K562 (cell line): ENCODE measurements around the gene ATRNL1.

Experiments
- CEBPB ChIP-seq: fragments of 450-650 bp; IDR thresholded peaks from 2 replicates; pipeline ENCODE4 v1.6.1; 2016; ENCODE audit warnings: missing genetic modification characterization, missing compliant biosample characterization
- MTF1 ChIP-seq: fragments of 250-450 bp; sonication (Bioruptor Pico); IDR thresholded peaks from 2 replicates; pipeline ENCODE4 v1.9.0; 2021; ENCODE audit warnings: moderate library complexity, mild to moderate bottlenecking, inconsistent platforms, borderline replicate concordance
- POLR2AphosphoS5 ChIP-seq: IDR thresholded peaks from 2 replicates; pipeline ENCODE4 v1.6.1; 2011; ENCODE audit warnings: mild to moderate bottlenecking, low read depth, low read length, moderate library complexity; ENCODE audit not compliant: control insufficient read depth, insufficient read depth
- RBBP5 ChIP-seq: fragments of 200-600 bp; sonication (generic); IDR thresholded peaks from 2 replicates; pipeline ENCODE4 v1.6.1; 2012; ENCODE audit warnings: borderline replicate concordance, mild to moderate bottlenecking, low read length, control low read depth, inconsistent platforms; ENCODE audit not compliant: insufficient read depth, poor library complexity, severe bottlenecking
- SMARCC2 ChIP-seq: fragments of 450-650 bp; IDR thresholded peaks from 2 replicates; pipeline ENCODE4 v1.6.1; 2017; ENCODE audit warnings: antibody characterized with exemption, moderate library complexity, mild to moderate bottlenecking, low read depth
- TCF7 ChIP-seq: sonication (generic); IDR thresholded peaks from 2 replicates; pipeline ENCODE4 v1.6.1; 2016; ENCODE audit warnings: antibody characterized with exemption, borderline replicate concordance
- ZNF644 ChIP-seq: fragments of 200-800 bp; sonication (Bioruptor generic); IDR thresholded peaks from 2 replicates; pipeline ENCODE4 v1.6.1; 2016; ENCODE audit warnings: low read depth, missing genetic modification characterization, missing compliant biosample characterization
- TF ChIP-seq, protein P1 (sequence below): fragments of 200-600 bp; sonication (generic); IDR thresholded peaks from one replicate; pipeline ENCODE4 v1.6.1; 2012; ENCODE audit warnings: mild to moderate bottlenecking, low read depth, low read length, inconsistent platforms
- TF ChIP-seq, protein P2 (sequence below), 3 experiments: IDR thresholded peaks in 2 of 3; conservative IDR thresholded peaks in 1 of 3; 2 replicates each; pipeline ENCODE4 v1.5.1; 2011 to 2012; ENCODE audit warnings: low read length in 3 of 3, mild to moderate bottlenecking in 3 of 3, control low read depth in 2 of 3, improper control_type of control experiment in 1 of 3, inconsistent platforms in 1 of 3, low read depth in 1 of 3, mixed read lengths in 1 of 3, moderate library complexity in 1 of 3; ENCODE audit not compliant: insufficient read depth in 2 of 3
- TF ChIP-seq, protein P3 (sequence below): fragments of 200-800 bp; sonication (Bioruptor generic); IDR thresholded peaks from 2 replicates; pipeline ENCODE4 v1.6.1; 2017; ENCODE audit warnings: missing genetic modification characterization, missing compliant biosample characterization

DNA sequence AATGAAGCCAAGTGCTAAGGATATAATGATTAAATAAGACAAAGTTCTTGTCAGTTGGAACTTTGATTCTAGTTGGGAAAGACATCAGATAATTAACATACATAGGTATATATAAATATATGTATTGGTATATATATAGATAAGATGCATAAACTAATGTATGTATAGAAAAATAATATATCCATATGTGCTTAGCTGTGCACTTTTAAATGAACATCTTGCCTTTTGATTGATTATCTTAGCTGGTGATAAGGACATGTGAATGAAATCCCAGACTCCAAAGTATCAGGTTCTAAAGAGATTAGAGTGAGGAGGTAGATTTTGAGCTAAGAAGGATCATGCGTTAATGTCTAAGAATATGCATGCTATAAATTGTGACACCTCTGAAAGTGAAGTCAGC lies 822.3 kb downstream of the ATRNL1 start:
- TF ChIP-seq SMARCC2 = no peak
- TF ChIP-seq RBBP5 = no peak
- TF ChIP-seq, protein P1, sequence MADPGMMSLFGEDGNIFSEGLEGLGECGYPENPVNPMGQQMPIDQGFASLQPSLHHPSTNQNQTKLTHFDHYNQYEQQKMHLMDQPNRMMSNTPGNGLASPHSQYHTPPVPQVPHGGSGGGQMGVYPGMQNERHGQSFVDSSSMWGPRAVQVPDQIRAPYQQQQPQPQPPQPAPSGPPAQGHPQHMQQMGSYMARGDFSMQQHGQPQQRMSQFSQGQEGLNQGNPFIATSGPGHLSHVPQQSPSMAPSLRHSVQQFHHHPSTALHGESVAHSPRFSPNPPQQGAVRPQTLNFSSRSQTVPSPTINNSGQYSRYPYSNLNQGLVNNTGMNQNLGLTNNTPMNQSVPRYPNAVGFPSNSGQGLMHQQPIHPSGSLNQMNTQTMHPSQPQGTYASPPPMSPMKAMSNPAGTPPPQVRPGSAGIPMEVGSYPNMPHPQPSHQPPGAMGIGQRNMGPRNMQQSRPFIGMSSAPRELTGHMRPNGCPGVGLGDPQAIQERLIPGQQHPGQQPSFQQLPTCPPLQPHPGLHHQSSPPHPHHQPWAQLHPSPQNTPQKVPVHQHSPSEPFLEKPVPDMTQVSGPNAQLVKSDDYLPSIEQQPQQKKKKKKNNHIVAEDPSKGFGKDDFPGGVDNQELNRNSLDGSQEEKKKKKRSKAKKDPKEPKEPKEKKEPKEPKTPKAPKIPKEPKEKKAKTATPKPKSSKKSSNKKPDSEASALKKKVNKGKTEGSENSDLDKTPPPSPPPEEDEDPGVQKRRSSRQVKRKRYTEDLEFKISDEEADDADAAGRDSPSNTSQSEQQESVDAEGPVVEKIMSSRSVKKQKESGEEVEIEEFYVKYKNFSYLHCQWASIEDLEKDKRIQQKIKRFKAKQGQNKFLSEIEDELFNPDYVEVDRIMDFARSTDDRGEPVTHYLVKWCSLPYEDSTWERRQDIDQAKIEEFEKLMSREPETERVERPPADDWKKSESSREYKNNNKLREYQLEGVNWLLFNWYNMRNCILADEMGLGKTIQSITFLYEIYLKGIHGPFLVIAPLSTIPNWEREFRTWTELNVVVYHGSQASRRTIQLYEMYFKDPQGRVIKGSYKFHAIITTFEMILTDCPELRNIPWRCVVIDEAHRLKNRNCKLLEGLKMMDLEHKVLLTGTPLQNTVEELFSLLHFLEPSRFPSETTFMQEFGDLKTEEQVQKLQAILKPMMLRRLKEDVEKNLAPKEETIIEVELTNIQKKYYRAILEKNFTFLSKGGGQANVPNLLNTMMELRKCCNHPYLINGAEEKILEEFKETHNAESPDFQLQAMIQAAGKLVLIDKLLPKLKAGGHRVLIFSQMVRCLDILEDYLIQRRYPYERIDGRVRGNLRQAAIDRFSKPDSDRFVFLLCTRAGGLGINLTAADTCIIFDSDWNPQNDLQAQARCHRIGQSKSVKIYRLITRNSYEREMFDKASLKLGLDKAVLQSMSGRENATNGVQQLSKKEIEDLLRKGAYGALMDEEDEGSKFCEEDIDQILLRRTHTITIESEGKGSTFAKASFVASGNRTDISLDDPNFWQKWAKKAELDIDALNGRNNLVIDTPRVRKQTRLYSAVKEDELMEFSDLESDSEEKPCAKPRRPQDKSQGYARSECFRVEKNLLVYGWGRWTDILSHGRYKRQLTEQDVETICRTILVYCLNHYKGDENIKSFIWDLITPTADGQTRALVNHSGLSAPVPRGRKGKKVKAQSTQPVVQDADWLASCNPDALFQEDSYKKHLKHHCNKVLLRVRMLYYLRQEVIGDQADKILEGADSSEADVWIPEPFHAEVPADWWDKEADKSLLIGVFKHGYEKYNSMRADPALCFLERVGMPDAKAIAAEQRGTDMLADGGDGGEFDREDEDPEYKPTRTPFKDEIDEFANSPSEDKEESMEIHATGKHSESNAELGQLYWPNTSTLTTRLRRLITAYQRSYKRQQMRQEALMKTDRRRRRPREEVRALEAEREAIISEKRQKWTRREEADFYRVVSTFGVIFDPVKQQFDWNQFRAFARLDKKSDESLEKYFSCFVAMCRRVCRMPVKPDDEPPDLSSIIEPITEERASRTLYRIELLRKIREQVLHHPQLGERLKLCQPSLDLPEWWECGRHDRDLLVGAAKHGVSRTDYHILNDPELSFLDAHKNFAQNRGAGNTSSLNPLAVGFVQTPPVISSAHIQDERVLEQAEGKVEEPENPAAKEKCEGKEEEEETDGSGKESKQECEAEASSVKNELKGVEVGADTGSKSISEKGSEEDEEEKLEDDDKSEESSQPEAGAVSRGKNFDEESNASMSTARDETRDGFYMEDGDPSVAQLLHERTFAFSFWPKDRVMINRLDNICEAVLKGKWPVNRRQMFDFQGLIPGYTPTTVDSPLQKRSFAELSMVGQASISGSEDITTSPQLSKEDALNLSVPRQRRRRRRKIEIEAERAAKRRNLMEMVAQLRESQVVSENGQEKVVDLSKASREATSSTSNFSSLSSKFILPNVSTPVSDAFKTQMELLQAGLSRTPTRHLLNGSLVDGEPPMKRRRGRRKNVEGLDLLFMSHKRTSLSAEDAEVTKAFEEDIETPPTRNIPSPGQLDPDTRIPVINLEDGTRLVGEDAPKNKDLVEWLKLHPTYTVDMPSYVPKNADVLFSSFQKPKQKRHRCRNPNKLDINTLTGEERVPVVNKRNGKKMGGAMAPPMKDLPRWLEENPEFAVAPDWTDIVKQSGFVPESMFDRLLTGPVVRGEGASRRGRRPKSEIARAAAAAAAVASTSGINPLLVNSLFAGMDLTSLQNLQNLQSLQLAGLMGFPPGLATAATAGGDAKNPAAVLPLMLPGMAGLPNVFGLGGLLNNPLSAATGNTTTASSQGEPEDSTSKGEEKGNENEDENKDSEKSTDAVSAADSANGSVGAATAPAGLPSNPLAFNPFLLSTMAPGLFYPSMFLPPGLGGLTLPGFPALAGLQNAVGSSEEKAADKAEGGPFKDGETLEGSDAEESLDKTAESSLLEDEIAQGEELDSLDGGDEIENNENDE = no peak
- TF ChIP-seq MTF1 (CRISPR knock-in tag) = no peak
- no peak for TF ChIP-seq CEBPB
- no peak for TF ChIP-seq TCF7
- TF ChIP-seq, protein P2, sequence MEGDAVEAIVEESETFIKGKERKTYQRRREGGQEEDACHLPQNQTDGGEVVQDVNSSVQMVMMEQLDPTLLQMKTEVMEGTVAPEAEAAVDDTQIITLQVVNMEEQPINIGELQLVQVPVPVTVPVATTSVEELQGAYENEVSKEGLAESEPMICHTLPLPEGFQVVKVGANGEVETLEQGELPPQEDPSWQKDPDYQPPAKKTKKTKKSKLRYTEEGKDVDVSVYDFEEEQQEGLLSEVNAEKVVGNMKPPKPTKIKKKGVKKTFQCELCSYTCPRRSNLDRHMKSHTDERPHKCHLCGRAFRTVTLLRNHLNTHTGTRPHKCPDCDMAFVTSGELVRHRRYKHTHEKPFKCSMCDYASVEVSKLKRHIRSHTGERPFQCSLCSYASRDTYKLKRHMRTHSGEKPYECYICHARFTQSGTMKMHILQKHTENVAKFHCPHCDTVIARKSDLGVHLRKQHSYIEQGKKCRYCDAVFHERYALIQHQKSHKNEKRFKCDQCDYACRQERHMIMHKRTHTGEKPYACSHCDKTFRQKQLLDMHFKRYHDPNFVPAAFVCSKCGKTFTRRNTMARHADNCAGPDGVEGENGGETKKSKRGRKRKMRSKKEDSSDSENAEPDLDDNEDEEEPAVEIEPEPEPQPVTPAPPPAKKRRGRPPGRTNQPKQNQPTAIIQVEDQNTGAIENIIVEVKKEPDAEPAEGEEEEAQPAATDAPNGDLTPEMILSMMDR (IDR thresholded peaks at IDR 0.05 in 2 of 3, conservative IDR thresholded peaks at IDR 0.05 in 1 of 3; ENCODE audit: insufficient read depth in 2 of 3, low read depth in 1 of 3, low read length in 3 of 3) = no peak
- TF ChIP-seq, protein P3, sequence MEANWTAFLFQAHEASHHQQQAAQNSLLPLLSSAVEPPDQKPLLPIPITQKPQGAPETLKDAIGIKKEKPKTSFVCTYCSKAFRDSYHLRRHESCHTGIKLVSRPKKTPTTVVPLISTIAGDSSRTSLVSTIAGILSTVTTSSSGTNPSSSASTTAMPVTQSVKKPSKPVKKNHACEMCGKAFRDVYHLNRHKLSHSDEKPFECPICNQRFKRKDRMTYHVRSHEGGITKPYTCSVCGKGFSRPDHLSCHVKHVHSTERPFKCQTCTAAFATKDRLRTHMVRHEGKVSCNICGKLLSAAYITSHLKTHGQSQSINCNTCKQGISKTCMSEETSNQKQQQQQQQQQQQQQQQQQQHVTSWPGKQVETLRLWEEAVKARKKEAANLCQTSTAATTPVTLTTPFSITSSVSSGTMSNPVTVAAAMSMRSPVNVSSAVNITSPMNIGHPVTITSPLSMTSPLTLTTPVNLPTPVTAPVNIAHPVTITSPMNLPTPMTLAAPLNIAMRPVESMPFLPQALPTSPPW (CRISPR knock-in tag) = no peak
- no peak for TF ChIP-seq POLR2AphosphoS5
- TF ChIP-seq ZNF644 = no peak
